Measurements from ENCODE around the gene TDRD12.
"Not testable (repeated sequence)": the region's sequence is repeated elsewhere in the genome, so short reads cannot be mapped to it uniquely, and the experiment has no call there.

Gene TDRD12

DNA sequence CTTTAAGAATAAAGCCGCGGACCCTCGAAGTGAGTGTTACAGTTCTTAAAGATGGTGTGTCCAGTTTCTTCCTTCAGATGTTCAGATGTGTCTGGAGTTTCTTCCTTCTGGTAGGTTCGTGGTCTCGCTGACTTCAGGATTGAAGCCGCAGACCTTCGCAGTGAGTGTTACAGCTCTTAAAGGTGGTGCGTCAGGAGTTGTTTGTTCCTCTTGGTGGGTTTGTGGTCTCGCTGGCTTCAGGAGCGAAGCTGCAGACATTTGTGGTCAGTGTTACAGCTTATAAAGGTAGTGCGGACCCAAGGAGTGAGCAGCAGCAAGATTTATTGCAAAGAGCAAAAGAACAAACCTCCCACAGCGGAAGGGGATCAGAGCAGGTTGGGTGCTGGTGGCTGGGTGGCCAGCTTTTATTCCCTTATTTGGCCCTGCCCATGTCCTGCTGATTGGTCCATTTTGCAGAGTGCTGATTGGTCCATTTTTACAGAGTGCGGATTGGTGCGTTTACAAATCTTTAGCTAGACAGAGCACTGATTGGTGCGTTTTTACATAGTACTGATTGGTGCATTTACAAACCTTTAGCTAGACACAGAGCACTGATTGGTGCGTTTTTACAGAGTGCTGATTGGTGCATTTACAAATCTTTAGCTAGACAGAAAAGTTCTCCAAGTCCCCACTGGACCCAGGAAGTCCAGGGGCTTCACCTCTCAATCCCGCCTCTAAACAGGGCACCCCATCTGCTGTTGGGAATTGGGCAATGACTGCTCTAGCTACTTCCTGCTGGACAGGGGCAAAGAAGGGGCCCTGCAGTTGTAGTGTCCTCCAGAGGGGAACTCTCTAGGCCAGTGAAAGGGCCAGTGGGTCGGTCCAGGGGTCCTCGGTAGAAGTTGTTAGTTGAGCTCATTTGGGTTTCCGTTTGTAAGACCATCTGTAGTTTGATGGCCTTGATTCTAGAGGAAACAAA is 26.1 kb upstream of the TDRD12 start (continued):
- TF ChIP-seq, protein P1, sequence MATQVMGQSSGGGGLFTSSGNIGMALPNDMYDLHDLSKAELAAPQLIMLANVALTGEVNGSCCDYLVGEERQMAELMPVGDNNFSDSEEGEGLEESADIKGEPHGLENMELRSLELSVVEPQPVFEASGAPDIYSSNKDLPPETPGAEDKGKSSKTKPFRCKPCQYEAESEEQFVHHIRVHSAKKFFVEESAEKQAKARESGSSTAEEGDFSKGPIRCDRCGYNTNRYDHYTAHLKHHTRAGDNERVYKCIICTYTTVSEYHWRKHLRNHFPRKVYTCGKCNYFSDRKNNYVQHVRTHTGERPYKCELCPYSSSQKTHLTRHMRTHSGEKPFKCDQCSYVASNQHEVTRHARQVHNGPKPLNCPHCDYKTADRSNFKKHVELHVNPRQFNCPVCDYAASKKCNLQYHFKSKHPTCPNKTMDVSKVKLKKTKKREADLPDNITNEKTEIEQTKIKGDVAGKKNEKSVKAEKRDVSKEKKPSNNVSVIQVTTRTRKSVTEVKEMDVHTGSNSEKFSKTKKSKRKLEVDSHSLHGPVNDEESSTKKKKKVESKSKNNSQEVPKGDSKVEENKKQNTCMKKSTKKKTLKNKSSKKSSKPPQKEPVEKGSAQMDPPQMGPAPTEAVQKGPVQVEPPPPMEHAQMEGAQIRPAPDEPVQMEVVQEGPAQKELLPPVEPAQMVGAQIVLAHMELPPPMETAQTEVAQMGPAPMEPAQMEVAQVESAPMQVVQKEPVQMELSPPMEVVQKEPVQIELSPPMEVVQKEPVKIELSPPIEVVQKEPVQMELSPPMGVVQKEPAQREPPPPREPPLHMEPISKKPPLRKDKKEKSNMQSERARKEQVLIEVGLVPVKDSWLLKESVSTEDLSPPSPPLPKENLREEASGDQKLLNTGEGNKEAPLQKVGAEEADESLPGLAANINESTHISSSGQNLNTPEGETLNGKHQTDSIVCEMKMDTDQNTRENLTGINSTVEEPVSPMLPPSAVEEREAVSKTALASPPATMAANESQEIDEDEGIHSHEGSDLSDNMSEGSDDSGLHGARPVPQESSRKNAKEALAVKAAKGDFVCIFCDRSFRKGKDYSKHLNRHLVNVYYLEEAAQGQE (tag by site-specific recombination; IDR thresholded peaks at IDR 0.05) = peak; percentile 87
- 0 out of 2 replicates have a peak, but pooled peaks have one; percentile 47 for TF ChIP-seq ZSCAN30 (tag by site-specific recombination; IDR thresholded peaks at IDR 0.05)
- TF ChIP-seq, protein P2, sequence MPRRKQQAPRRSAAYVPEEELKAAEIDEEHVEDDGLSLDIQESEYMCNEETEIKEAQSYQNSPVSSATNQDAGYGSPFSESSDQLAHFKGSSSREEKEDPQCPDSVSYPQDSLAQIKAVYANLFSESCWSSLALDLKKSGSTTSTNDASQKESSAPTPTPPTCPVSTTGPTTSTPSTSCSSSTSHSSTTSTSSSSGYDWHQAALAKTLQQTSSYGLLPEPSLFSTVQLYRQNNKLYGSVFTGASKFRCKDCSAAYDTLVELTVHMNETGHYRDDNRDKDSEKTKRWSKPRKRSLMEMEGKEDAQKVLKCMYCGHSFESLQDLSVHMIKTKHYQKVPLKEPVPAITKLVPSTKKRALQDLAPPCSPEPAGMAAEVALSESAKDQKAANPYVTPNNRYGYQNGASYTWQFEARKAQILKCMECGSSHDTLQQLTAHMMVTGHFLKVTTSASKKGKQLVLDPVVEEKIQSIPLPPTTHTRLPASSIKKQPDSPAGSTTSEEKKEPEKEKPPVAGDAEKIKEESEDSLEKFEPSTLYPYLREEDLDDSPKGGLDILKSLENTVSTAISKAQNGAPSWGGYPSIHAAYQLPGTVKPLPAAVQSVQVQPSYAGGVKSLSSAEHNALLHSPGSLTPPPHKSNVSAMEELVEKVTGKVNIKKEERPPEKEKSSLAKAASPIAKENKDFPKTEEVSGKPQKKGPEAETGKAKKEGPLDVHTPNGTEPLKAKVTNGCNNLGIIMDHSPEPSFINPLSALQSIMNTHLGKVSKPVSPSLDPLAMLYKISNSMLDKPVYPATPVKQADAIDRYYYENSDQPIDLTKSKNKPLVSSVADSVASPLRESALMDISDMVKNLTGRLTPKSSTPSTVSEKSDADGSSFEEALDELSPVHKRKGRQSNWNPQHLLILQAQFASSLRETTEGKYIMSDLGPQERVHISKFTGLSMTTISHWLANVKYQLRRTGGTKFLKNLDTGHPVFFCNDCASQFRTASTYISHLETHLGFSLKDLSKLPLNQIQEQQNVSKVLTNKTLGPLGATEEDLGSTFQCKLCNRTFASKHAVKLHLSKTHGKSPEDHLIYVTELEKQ (tag by site-specific recombination; IDR thresholded peaks at IDR 0.05; ENCODE audit: borderline replicate concordance) = 0 out of 2 replicates have a peak, but pooled peaks have one; percentile 12
- TF ChIP-seq, protein P3, sequence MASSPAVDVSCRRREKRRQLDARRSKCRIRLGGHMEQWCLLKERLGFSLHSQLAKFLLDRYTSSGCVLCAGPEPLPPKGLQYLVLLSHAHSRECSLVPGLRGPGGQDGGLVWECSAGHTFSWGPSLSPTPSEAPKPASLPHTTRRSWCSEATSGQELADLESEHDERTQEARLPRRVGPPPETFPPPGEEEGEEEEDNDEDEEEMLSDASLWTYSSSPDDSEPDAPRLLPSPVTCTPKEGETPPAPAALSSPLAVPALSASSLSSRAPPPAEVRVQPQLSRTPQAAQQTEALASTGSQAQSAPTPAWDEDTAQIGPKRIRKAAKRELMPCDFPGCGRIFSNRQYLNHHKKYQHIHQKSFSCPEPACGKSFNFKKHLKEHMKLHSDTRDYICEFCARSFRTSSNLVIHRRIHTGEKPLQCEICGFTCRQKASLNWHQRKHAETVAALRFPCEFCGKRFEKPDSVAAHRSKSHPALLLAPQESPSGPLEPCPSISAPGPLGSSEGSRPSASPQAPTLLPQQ (tag by site-specific recombination; IDR thresholded peaks at IDR 0.05) = 0 out of 2 replicates have a peak, but pooled peaks have one; percentile 40
- peak; percentile 53; the same call in 1 of the 2 replicates for TF ChIP-seq ZNF223 (tag by site-specific recombination; IDR thresholded peaks at IDR 0.05)

DNA sequence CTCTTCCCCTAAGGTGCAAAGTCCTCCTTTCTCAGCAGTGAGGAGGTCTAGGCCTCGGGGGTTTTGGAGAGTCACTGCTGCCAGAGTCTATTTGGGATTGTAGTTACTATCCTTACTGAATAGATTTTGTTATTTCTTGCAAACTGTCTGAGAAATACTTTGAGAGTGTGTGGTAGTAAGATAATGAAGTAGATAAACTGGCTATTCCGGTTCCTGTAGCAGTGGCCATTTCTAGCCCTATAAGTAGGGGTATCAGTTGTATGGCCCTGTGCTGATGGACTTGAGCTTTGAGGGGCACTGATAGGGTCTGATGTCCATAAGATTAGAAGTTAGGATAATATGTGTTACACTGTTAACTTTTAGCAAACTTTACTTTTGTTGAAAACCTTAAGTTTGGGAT is 25.3 kb upstream of the TDRD12 start:
- H3K4me3 ChIP-seq (ENCODE audit: low read depth, low read length); H3K27ac ChIP-seq (ENCODE audit: extremely low read depth, low read depth, low read length); H3K9me3 ChIP-seq (ENCODE audit: control insufficient read depth, insufficient read depth, low read depth, low read length): not testable (repeated sequence)
- peaks cover 23% of the 10 kb centered on the region for H3K4me1 ChIP-seq (ENCODE audit: control insufficient read depth, insufficient read depth, low read length)
- peaks cover 22 to 63% of the 10 kb centered on the region in 2 experiments for H3K36me3 ChIP-seq (ENCODE audit: control insufficient read depth in 2 of 2, insufficient read depth in 1 of 2, low read length in 2 of 2)
- ChIA-PET POLR2A (interaction anchor here (2.1 kb wide), 1 partner anchor 19 kb away, joined by 12 read pairs; the partner anchor contains the start of genes ANKRD27 and RGS9BP), CTCF (interaction anchor here (0.6 to 1.5 kb wide), 2 partner anchors 18 to 58 kb away, joined by 3 to 6 read pairs; no protein-coding TSS in a partner anchor)

DNA sequence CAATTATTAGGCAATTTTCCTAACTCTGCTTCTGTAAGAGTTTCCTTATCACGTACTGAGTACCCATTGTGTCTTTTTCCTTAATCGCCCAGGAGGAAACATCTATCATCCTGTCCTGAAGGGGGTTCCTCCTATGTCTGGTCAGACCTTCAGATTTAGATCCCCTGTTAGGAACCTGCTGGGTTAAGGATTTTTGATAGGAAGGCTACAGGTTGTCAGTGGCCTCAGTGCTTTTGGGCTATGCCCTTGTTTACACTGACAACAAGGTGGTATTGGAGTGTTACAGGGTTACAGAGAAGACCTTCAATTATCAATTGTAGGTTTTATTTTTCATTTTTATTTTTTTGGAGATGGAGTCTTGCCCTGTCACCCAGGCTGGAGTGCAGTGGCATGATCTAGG is 24.7 kb upstream of the TDRD12 start:
- CTCF ChIA-PET; H3K4me3 ChIP-seq (ENCODE audit: low read depth, low read length); POLR2A ChIA-PET; H3K9me3 ChIP-seq (ENCODE audit: control insufficient read depth, insufficient read depth, low read depth, low read length); H3K27ac ChIP-seq (ENCODE audit: extremely low read depth, low read depth, low read length): not testable (repeated sequence)
- Histone ChIP-seq H3K4me1 (ENCODE audit: control insufficient read depth, insufficient read depth, low read length) (peaks cover 23% of the 10 kb centered on the region), H3K36me3 (ENCODE audit: control insufficient read depth in 2 of 2, insufficient read depth in 1 of 2, low read length in 2 of 2) (peaks cover 27 to 68% of the 10 kb centered on the region in 2 experiments)
- TF ChIP-seq SCRT2 (tag by site-specific recombination; IDR thresholded peaks at IDR 0.05) = peak; percentile 83
- peak; percentile 51; the same call in 1 of the 2 replicates for TF ChIP-seq ZNF664 (tag by site-specific recombination; IDR thresholded peaks at IDR 0.05)
- peak; percentile 59; the same call in 1 of the 2 replicates for TF ChIP-seq SCRT1 (tag by site-specific recombination; IDR thresholded peaks at IDR 0.05; ENCODE audit: borderline replicate concordance)
- TF ChIP-seq ZNF394 (tag by site-specific recombination; IDR thresholded peaks at IDR 0.05; ENCODE audit: borderline replicate concordance) = 0 out of 2 replicates have a peak, but pooled peaks have one; percentile 35
